Superior temporal gyrus (tissue), 1 donor: Measurements from ENCODE around the gene SCAMP1.
"Not testable (repeated sequence)": the region's sequence is repeated elsewhere in the genome, so short reads cannot be mapped to it uniquely, and the experiment has no call there.

Experiments
- DNase-seq: peaks from one replicate; pipeline ENCODE4 v3.0.0-alpha.2; 2016; ENCODE audit errors: extremely low spot score

The SCAMP1 gene

DNA sequence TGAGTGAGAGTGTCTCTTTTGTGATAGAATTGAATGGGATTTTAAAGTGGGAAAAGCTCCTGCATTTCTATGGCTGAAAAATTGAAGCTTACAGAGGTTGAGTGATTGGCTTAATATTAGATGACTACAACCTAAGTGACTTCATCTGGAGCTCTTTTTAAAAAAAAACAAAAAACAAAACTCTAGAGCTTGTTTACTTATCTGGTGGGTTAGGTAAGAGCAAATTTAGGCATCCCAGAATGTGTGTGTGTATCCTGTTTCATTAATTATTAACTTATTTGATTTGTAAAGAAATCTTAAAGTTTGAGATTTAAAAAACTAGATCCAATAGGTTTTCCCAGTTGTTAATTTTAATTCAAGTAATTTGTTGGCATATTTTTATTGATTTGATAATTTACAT lies 60.1 kb downstream of the SCAMP1 start:
- no peak for DNase-seq

GRCh38 chr5:78424665-78425064 lies 64.2 kb downstream of the SCAMP1 start:
- DNase-seq, result no peak

GRCh38 chr5:78429332-78429980 lies 69.0 kb downstream of the SCAMP1 start:
- no peak for DNase-seq

DNA sequence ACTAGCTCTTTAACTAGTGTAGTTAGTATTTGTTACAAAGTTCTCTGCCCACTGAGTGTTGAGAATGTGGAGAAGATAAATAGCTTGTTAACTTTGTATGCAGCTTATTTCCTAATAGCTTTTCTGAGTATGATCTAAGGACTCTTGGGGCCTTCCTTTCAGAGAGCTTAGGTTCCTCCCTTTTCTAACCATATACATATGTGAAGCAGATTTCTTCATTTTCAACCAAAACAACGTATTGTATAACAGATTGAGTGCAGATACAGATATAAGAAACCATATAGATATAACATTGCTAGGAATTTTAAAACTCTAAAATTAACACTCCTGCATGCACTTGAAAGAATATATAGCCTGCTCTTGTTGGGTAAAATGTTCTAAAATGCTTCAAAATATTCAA lies 70.4 kb downstream of the SCAMP1 start:
- DNase-seq, result no peak

DNA sequence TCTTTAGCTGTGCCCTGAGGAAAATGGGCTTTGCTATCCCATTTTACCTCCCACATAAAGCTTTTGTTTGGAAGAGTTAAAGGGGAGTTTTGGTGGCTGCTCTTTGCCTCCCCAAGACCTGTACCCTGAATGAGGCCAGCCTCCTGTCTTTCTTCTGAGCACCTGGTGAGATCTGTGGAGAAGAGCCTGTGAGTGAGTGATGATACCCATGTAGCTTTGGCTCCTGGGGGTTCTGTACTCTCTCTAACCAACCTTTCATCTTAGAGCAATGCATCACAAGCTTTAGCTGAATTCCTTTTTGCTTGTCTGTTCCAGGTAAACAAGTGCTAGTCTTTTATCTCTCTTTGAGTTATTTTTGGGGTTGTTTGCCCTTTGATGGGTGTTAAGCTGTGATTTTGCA lies 73.6 kb downstream of the SCAMP1 start:
- DNase-seq, result no peak

DNA sequence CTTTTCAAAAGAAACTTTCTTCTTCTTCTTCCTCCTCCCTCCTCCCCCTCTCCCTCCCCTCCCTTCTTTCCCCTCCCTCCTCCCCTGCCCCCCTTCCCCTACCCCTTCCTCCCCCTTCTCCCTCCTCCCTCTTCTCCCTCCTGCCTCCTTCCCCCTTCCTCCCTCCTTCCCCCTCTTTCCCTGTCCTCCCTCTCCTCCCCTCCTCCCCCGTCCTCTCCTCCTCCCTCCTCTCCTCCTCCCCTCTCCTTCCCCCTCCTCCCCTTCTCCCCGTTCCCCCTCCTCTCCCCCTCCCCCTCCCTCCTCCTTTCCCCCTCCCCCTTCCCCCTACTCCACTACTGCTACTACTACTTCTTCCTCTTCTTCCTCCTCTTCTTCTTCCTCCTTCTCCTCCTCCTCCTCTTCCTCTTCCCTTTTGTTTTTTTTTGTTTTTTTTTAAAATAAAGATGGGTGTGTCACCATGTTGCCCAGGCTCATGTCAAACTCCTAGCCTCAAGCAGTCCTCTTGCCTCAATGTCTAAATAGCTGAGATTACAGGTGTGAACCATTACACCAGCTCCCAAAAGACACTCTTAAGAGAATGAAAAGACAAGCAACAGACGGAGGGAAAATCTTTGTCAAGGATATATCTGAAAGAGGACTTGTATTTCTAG lies 87.5 kb downstream of the SCAMP1 start:
- no peak for DNase-seq

DNA sequence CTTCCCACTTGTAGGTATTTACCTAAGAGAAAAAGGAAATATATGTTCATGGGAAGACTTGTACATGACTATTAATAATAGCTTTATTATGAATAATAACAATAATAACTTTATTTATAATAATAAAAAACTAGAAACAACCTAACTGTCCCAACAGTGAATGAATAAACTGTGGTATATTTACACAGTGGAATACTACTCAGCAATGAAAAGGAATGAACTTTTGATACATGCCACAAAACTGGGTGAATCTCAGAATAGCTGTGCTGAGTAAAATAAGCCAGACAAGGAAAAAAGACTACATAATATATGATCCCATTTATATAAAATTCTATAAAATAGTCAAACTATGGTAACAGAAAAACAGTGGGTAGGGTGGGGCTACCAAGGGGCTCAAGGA lies 88.7 kb downstream of the SCAMP1 start:
- DNase-seq, result no peak

DNA sequence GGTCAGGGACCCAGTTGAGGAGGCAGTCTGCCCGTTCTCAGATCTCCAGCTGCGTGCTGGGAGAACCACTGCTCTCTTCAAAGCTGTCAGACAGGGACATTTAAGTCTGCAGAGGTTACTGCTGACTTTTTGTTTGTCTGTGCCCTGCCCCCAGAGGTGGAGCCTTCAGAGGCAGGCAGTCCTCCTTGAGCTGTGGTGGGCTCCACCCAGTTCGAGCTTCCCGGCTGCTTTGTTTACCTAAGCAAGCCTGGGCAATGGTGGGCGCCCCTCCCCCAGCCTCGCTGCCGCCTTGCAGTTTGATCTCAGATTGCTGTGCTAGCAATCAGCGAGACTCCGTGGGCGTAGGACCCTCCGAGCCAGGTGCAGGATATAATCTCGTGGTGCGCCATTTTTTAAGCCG lies 97.1 kb downstream of the SCAMP1 start:
- DNase-seq, result not testable (repeated sequence)

GRCh38 chr5:78458843-78459242 lies 98.4 kb downstream of the SCAMP1 start:
- DNase-seq, result no peak

- no peak for DNase-seq
Observed at GRCh38 chr5:78467140-78467539, 106.7 kb downstream of the SCAMP1 start.

DNA sequence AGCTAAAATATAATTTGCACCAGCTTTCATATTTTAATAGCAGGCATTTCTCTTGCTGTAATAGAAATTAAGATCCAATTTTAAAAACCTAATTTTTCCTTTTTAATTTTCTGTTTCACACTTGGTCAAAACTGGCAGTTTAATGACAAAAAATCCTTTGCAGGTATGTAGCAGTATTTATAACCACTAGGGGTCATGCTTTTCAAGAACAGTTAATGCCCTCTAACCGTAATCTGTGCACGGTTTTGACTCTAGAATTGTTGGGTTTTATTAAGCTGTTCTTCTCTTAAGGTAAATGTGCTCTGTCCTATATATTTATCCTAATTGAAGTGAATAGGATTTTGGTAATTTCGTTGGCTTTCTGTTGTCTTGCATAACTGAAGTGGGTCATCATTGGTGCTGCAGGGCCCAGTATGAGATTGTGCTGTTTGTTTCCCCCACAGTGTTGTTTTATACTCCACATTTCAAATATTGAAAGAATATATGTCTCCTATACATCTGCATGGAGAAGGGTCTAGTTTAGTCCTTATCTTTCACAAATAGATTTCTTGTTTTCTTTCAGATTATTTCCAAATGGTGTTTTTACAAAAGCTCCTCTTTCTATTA lies 107.4 kb downstream of the SCAMP1 start:
- DNase-seq, result peak; percentile 70

DNA sequence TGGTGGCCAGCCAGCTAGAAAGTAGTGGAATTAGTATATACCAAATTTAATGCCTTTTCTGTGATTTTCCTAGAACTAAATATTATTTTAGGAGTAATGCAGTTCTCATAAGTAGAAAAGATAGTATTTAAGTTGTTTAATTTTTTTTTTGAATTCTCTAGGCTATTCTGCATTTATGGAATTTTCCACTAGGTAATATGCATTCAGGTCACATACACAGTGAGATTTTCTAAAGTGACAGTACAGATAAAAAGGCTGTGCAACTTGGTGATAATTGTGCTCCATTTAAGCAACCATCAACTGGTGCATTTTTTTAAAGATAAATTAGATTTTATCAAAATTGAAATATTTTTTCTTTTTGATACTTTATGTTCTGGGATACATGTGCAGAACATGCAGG lies 111.5 kb downstream of the SCAMP1 start:
- peak; percentile 49 for DNase-seq

DNA sequence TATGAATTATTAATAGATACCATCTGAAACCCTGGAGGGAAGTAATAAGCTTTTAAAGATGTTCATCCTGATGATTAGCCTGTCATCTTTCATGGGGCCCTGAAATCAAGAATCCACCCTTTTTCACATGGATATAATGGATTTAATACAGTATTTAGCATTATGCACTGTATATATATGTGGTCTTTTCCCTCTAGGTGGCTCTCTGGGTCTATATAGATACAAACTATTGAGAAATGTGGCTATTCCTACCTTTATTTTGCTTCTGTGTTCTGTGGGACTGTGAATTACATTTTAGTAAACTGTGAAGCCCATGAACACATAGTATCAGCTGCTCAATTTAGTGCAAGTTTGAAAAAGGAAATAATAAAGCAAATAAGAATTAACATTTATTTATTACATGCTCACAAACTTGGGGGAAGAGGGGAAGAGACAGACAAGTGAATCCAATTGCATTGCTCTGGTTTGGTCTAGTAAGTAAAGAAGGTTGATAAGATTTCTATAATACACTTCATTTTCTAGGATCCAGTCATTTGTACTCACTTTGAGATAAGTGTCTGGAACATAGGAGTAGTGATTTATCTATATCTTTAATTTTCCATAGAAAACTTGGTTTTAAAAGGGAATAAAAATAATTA lies 112.2 kb downstream of the SCAMP1 start:
- DNase-seq, result peak; percentile 58

DNA sequence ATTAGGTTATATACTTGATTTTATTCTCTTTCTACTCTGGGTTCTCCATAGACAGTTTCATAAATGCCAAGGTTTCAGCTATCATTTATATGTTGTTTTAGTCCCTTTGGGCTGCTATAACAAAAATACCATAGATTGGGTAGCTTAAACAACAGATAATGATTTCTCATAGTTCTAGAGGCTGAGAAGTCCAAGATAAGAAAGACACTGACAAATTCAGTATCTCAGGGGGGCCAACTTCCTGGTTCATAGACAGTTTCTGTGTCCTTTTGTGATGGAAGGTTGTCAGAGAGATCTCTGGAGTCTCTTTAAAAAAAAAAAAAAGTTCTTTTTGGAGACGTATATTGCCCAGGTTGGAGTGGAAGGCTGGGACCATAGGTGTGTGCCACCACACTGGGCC lies 113.3 kb downstream of the SCAMP1 start:
- no peak for DNase-seq

- DNase-seq, result no peak
Observed at GRCh38 chr5:78475370-78475769, 115.0 kb downstream of the SCAMP1 start.

- DNase-seq, result no peak
Observed at GRCh38 chr5:78476795-78477194, 116.4 kb downstream of the SCAMP1 start.

DNA sequence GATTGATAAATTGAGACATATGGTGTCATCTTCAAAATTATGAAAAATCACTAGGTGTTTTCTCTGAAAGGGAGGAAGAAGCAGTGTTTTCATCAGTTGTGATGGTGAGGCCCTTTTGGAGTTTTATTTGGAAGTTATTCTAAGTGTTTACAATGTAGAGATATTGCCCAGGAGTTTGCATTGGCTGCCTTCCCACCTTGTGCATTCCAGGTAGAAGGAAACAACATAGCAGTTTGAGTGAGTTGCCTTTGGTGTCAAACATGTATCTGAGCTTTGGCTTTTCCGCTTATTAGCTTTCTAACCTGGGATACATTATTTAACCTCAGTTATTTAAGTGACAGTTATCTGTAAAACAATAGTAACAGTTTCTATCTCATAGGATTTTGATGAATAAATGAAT lies 122.5 kb downstream of the SCAMP1 start:
- DNase-seq, result no peak

- DNase-seq, result no peak
Observed at GRCh38 chr5:78483809-78484521, 123.5 kb downstream of the SCAMP1 start.

DNA sequence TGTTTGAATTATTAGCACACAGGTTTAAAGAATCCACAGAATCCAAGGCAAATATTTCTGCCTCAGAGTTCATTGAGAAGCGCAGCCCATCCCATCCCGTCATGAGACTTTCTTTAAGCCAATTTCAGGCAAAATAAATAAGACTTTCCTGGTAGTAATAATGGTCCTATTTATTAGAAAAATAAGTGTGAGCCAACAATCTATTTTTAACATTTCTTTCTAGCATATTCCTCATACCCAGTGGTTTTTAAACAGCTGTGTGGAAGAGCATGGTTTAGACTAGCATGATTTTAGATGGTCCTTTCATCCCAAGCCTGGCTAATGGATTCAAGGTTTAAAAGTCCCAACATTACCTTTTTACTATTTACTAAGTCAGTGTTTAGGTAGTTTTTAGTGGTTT lies 125.8 kb downstream of the SCAMP1 start:
- DNase-seq, result no peak

GRCh38 chr5:78487846-78488245 lies 127.4 kb downstream of the SCAMP1 start:
- DNase-seq, result no peak

DNA sequence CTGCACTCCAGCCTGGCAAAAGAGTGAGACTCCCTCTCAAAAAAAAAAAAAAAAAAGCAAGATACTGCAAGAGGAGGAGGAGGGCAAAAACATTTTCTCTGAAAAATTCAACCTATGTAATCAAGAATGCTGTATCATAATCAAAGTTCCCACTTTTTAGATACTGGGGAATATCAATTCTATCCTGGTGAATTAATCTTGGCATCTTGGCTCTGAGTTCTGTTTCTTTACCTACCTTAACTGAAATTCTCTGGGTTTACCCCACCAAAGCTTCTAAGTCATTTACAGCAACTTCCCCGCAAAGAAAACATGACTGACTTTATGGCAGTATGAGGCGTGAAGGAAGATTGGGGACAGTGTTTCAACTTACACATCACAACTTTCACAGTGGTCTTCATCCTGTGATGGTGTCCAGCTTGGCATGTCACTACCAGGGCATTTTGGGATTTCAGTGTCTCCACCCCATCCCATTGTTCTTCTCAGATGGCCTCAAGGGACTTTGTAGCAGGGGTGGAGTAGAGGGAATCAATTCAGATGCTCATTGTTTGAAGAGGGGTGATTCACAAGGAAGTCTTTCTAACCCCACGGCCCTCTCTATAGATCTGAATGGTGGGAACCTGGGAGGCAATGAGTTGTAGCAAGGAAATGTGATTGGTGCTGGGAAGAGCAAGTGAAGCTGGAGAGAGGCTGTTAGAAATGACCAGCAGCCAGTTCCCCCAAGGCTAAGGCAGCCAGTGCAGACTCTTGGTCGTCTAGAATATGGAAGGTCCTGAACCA lies 130.5 kb downstream of the SCAMP1 start:
- DNase-seq, result no peak
